HCT116 (cell line): ENCODE data around the gene MYO7B. TPM values are rescaled to one million over a fixed set of nuclear protein-coding genes. Genes with fewer than 3 reads are reported as not detected.

Experiments
- ATAC-seq: fragments of 200-7000 bp; cut with Tn5 transposase; 2 replicates; pipeline ENCODE4 v1.9.1; 2020; ENCODE audit warnings: mild to moderate bottlenecking, moderate library complexity
- BruUV-seq: library from RNA; stranded (reverse); fragments of 400-500 nt; replicated peaks from 2 replicates; lab custom pipeline; 2021; lab: Mats Ljungman, UMichigan
- CTCF ChIA-PET: fragments of 300-600 bp; sonication (Branson Sonifier 250); formaldehyde crosslinking; loops from one replicate; lab custom pipeline; 2021; ENCODE audit warnings: antibody characterized with exemption; lab: Charles Lee
- POLR2A ChIA-PET: fragments of 300-600, 350-600 bp; sonication (Branson Sonifier 250); formaldehyde crosslinking; loops from one replicate; lab custom pipeline; 2021; ENCODE audit warnings: antibody characterized with exemption; lab: Charles Lee
- RAD21 ChIA-PET, 2 experiments: fragments of 300-600 bp; sonication (Branson Sonifier 250); formaldehyde crosslinking; loops; one replicate each; lab custom pipeline; 2023; ENCODE audit warnings: low total read pairs in 2 of 2; ENCODE audit not compliant: uncharacterized antibody in 2 of 2, unreplicated experiment in 2 of 2, low non-redundant PET in 1 of 2; lab: Charles Lee
- DNase-seq: peaks from one replicate; pipeline ENCODE4 v3.0.0-alpha.2; 2010; ENCODE audit warnings: low read depth, low spot score
- H2AFZ ChIP-seq: fragments of 200-600 bp; shearing (Covaris generic), sonication (generic); 2 replicates; pipeline ENCODE4 v1.6.1; 2017; ENCODE audit warnings: low read depth, mixed run types, mixed read lengths, antibody characterized with exemption, low read length; ENCODE audit not compliant: poor library complexity, severe bottlenecking
- H3K27ac ChIP-seq: 2 replicates; pipeline ENCODE4 v1.5.1; 2012; ENCODE audit warnings: low read depth, low read length
- H3K27me3 ChIP-seq: fragments of 200-600 bp; sonication (generic); 2 replicates; pipeline ENCODE4 v1.6.1; 2016; ENCODE audit warnings: mixed run types, low read length, mixed read lengths; ENCODE audit not compliant: insufficient read depth
- H3K36me3 ChIP-seq, 2 experiments: fragments of 200-500 bp in 1 of 2; fragments of 200-600 bp in 1 of 2; sonication (Bioruptor generic) in 1 of 2; sonication (generic) in 1 of 2; 2 replicates each; pipeline versions ENCODE4 v1.5.1 to v1.6.1; 2014 to 2016; ENCODE audit warnings: low read length in 2 of 2, inconsistent platforms in 1 of 2, mixed read lengths in 1 of 2, mixed run types in 1 of 2; ENCODE audit not compliant: insufficient read depth in 2 of 2, control insufficient read depth in 1 of 2
- H3K4me1 ChIP-seq, 2 experiments: fragments of 200-600 bp in 1 of 2; sonication (generic) in 1 of 2; 2 replicates each; pipeline versions ENCODE4 v1.5.1 to v1.6.1; 2012 to 2017; ENCODE audit warnings: low read length in 2 of 2, inconsistent platforms in 1 of 2, mild to moderate bottlenecking in 1 of 2, mixed read lengths in 1 of 2, mixed run types in 1 of 2, moderate library complexity in 1 of 2; ENCODE audit not compliant: insufficient read depth in 2 of 2, control insufficient read depth in 1 of 2
- H3K4me2 ChIP-seq: fragments of 200-600 bp; sonication (generic); 2 replicates; pipeline ENCODE4 v1.6.1; 2017; ENCODE audit warnings: mixed run types, low read length, mixed read lengths
- H3K4me3 ChIP-seq, 2 experiments: fragments of 200-600 bp in 1 of 2; sonication (generic) in 1 of 2; replicated peaks in 1 of 2; 2 replicates each; pipeline ENCODE4 v1.5.1; 2011 to 2016; ENCODE audit warnings: low read length in 2 of 2, control low read depth in 1 of 2, low read depth in 1 of 2, mild to moderate bottlenecking in 1 of 2, mixed read lengths in 1 of 2, mixed run types in 1 of 2
- H3K79me2 ChIP-seq: fragments of 200-600 bp; sonication (generic); 2 replicates; pipeline ENCODE4 v1.6.1; 2017; ENCODE audit warnings: mild to moderate bottlenecking, mixed run types, low read length, moderate library complexity, mixed read lengths; ENCODE audit not compliant: insufficient read depth
- H3K9ac ChIP-seq: fragments of 200-600 bp; sonication (generic); 2 replicates; pipeline ENCODE4 v1.6.1; 2016; ENCODE audit warnings: low read length, mixed read lengths
- H3K9me2 ChIP-seq: fragments of 200-600 bp; sonication (generic), shearing (Covaris generic); 2 replicates; pipeline ENCODE4 v1.6.1; 2017; ENCODE audit warnings: mixed run types, mild to moderate bottlenecking, moderate library complexity; ENCODE audit not compliant: insufficient read depth
- H3K9me3 ChIP-seq, 2 experiments: fragments of 200-500 bp in 1 of 2; fragments of 200-600 bp in 1 of 2; sonication (Bioruptor generic) in 1 of 2; sonication (generic) in 1 of 2; 2 replicates each; pipeline ENCODE4 v1.6.1; 2014 to 2017; ENCODE audit warnings: low read length in 2 of 2, mixed read lengths in 2 of 2, inconsistent platforms in 1 of 2, low read depth in 1 of 2, mild to moderate bottlenecking in 1 of 2, mixed run types in 1 of 2, moderate library complexity in 1 of 2; ENCODE audit not compliant: control insufficient read depth in 1 of 2, insufficient read depth in 1 of 2
- H4K20me1 ChIP-seq: fragments of 200-600 bp; sonication (generic), shearing (Covaris generic); 2 replicates; pipeline ENCODE4 v1.6.1; 2017; ENCODE audit warnings: mixed run types, mild to moderate bottlenecking, moderate library complexity; ENCODE audit not compliant: insufficient read depth
- CBX3 ChIP-seq: IDR thresholded peaks from 2 replicates; pipeline ENCODE4 v1.6.1; 2012; ENCODE audit warnings: low read depth
- CEBPB ChIP-seq: IDR thresholded peaks from 2 replicates; pipeline ENCODE4 v1.6.1; 2012; ENCODE audit warnings: low read depth
- EGR1 ChIP-seq: IDR thresholded peaks from 2 replicates; pipeline ENCODE4 v1.6.1; 2012; ENCODE audit warnings: low read depth
- ELF1 ChIP-seq: IDR thresholded peaks from 2 replicates; pipeline ENCODE4 v1.6.1; 2012; ENCODE audit warnings: low read depth, borderline replicate concordance
- EZH2 ChIP-seq: fragments of 200-600 bp; sonication (generic); IDR thresholded peaks from 2 replicates; pipeline ENCODE4 v1.6.1; 2017; ENCODE audit warnings: antibody characterized with exemption, mixed run types
- EZH2phosphoT487 ChIP-seq: fragments of 200-600 bp; IDR thresholded peaks from 2 replicates; pipeline ENCODE4 v1.6.1; 2018; ENCODE audit warnings: antibody characterized with exemption, borderline replicate concordance
- FOSL1 ChIP-seq: IDR thresholded peaks from 2 replicates; pipeline ENCODE4 v1.6.1; 2012; ENCODE audit warnings: low read depth
- JUND ChIP-seq: IDR thresholded peaks from 2 replicates; pipeline ENCODE4 v1.6.1; 2012
- POLR2A ChIP-seq: IDR thresholded peaks from 2 replicates; pipeline ENCODE4 v1.7.0; 2011; ENCODE audit warnings: borderline replicate concordance; ENCODE audit not compliant: insufficient read depth, insufficient read length; ENCODE audit errors: extremely low read depth
- REST ChIP-seq: IDR thresholded peaks from 2 replicates; pipeline ENCODE4 v1.6.1; 2012; ENCODE audit warnings: low read depth
- SIN3A ChIP-seq: IDR thresholded peaks from 2 replicates; pipeline ENCODE4 v1.6.1; 2012; ENCODE audit warnings: low read depth
- SP1 ChIP-seq: IDR thresholded peaks from 2 replicates; pipeline ENCODE4 v1.6.1; 2012; ENCODE audit warnings: low read depth
- SRF ChIP-seq: IDR thresholded peaks from 2 replicates; pipeline ENCODE4 v1.6.1; 2012; ENCODE audit warnings: low read depth
- TCF7L2 ChIP-seq: IDR thresholded peaks from 2 replicates; pipeline ENCODE4 v1.7.0; 2011; ENCODE audit warnings: borderline replicate concordance, inconsistent platforms; ENCODE audit not compliant: insufficient read depth, insufficient read length; ENCODE audit errors: extremely low read depth
- YY1 ChIP-seq: IDR thresholded peaks from 2 replicates; pipeline ENCODE4 v1.6.1; 2011; ENCODE audit warnings: low read length, low read depth, moderate library complexity, mild to moderate bottlenecking; ENCODE audit not compliant: insufficient replicate concordance; ENCODE audit errors: extremely low read depth
- ZNF274 ChIP-seq: fragments of 200-500 bp; sonication (Bioruptor generic); IDR thresholded peaks from 2 replicates; pipeline ENCODE4 v1.6.1; 2014; ENCODE audit warnings: mild to moderate bottlenecking, low read depth, low read length, inconsistent platforms
- intact Hi-C: fragments of 100-400 bp; cut with micrococcal nuclease; formaldehyde crosslinking; loops from 2 replicates; pipeline ENCODE4 v1.10.0; 2022
- total RNA-seq: library from RNA; stranded (reverse); gene quantifications from one replicate; pipeline ENCODE4 v1.2.1, GENCODE V29; 2021; ENCODE audit not compliant: unreplicated experiment
- TF ChIP-seq, protein P1 (sequence below): IDR thresholded peaks from 2 replicates; pipeline ENCODE4 v1.6.1; 2012
- TF ChIP-seq, protein P2 (sequence below): IDR thresholded peaks from 2 replicates; pipeline ENCODE4 v1.6.1; 2012
- TF ChIP-seq, protein P3 (sequence below): IDR thresholded peaks from 2 replicates; pipeline ENCODE4 v1.6.1; 2011; ENCODE audit warnings: mild to moderate bottlenecking, low read length, moderate library complexity; ENCODE audit not compliant: insufficient replicate concordance; ENCODE audit errors: extremely low read depth
- TF ChIP-seq, protein P4 (sequence below), 3 experiments: fragments of 200-600 bp in 1 of 3; sonication (generic) in 1 of 3; IDR thresholded peaks in 2 of 3; conservative IDR thresholded peaks in 1 of 3; 2 replicates each; pipeline ENCODE4 v1.5.1; 2012 to 2017; ENCODE audit warnings: low read depth in 2 of 3, low read length in 2 of 3, antibody characterized with exemption in 1 of 3, borderline replicate concordance in 1 of 3, control low read depth in 1 of 3, mild to moderate bottlenecking in 1 of 3, mixed read lengths in 1 of 3, mixed run types in 1 of 3, moderate library complexity in 1 of 3; ENCODE audit not compliant: insufficient read depth in 1 of 3

MYO7B gene
- total RNA-seq, 1 experiment from 2014 or later = 0.07 TPM

- RAD21 ChIA-PET = no interaction called here
- BruUV-seq = no TSS peak
- no peaks in the 10 kb centered on the region for H3K27me3 ChIP-seq
These were observed 72.0 kb downstream of the MYO7B start for GRCh38 chr2:127607399-127607908.

More at GRCh38 chr2:127607399-127607908, 72.0 kb downstream of the MYO7B start:
- Histone ChIP-seq H3K79me2 (no peaks in the 10 kb centered on the region), H3K4me3 (no peak overlapping the region), H3K9ac (no peak overlapping the region), H3K4me1 (no peaks in the 10 kb centered on the region), H3K9me2 (no peaks in the 10 kb centered on the region), H3K4me2 (no peak overlapping the region), H3K9me3 (no peaks in the 10 kb centered on the region; a peak in 1 of 4 replicates), H2AFZ (no peak overlapping the region), H3K27ac (no peak overlapping the region), H3K36me3 (no peaks in the 10 kb centered on the region), H4K20me1 (no peaks in the 10 kb centered on the region)
- ChIA-PET POLR2A (no interaction called here), CTCF (no interaction called here)
- ATAC-seq (no peak), DNase-seq (no peak)
- intact Hi-C loops = no loop called here
- TF ChIP-seq EZH2 (no peak), FOSL1 (no peak), CEBPB (no peak), YY1 (no peak), SRF (no peak), ZNF274 (no peak), SP1 (no peak), JUND (no peak), EGR1 (no peak), REST (no peak), EZH2phosphoT487 (no peak), ELF1 (no peak), SIN3A (no peak), CBX3 (no peak), TCF7L2 (no peak), POLR2A (no peak)
- TF ChIP-seq, protein P1, sequence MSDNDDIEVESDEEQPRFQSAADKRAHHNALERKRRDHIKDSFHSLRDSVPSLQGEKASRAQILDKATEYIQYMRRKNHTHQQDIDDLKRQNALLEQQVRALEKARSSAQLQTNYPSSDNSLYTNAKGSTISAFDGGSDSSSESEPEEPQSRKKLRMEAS = no peak
- TF ChIP-seq, protein P2, sequence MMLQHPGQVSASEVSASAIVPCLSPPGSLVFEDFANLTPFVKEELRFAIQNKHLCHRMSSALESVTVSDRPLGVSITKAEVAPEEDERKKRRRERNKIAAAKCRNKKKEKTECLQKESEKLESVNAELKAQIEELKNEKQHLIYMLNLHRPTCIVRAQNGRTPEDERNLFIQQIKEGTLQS = no peak
- TF ChIP-seq, protein P3, sequence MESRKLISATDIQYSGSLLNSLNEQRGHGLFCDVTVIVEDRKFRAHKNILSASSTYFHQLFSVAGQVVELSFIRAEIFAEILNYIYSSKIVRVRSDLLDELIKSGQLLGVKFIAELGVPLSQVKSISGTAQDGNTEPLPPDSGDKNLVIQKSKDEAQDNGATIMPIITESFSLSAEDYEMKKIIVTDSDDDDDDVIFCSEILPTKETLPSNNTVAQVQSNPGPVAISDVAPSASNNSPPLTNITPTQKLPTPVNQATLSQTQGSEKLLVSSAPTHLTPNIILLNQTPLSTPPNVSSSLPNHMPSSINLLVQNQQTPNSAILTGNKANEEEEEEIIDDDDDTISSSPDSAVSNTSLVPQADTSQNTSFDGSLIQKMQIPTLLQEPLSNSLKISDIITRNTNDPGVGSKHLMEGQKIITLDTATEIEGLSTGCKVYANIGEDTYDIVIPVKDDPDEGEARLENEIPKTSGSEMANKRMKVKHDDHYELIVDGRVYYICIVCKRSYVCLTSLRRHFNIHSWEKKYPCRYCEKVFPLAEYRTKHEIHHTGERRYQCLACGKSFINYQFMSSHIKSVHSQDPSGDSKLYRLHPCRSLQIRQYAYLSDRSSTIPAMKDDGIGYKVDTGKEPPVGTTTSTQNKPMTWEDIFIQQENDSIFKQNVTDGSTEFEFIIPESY = no peak
- TF ChIP-seq, protein P4, sequence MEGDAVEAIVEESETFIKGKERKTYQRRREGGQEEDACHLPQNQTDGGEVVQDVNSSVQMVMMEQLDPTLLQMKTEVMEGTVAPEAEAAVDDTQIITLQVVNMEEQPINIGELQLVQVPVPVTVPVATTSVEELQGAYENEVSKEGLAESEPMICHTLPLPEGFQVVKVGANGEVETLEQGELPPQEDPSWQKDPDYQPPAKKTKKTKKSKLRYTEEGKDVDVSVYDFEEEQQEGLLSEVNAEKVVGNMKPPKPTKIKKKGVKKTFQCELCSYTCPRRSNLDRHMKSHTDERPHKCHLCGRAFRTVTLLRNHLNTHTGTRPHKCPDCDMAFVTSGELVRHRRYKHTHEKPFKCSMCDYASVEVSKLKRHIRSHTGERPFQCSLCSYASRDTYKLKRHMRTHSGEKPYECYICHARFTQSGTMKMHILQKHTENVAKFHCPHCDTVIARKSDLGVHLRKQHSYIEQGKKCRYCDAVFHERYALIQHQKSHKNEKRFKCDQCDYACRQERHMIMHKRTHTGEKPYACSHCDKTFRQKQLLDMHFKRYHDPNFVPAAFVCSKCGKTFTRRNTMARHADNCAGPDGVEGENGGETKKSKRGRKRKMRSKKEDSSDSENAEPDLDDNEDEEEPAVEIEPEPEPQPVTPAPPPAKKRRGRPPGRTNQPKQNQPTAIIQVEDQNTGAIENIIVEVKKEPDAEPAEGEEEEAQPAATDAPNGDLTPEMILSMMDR (IDR thresholded peaks at IDR 0.05 in 2 of 3, conservative IDR thresholded peaks at IDR 0.05 in 1 of 3; ENCODE audit: borderline replicate concordance in 1 of 3, insufficient read depth in 1 of 3, low read depth in 2 of 3, low read length in 2 of 3) = no peak
